ENCODE measurements around the gene TMEM132D.

- TF ChIP-seq CTCF (IDR thresholded peaks at IDR 0.05; ENCODE audit: low read depth, low read length) (no peak), POLR2A (IDR thresholded peaks at IDR 0.05; ENCODE audit: extremely low read depth, insufficient read length) (no peak)
- TF ChIP-seq, protein P1, sequence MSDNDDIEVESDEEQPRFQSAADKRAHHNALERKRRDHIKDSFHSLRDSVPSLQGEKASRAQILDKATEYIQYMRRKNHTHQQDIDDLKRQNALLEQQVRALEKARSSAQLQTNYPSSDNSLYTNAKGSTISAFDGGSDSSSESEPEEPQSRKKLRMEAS (IDR thresholded peaks at IDR 0.05; ENCODE audit: low read depth, low read length), result no peak
Measured at GRCh38 chr12:129613314-129613713, 290.5 kb downstream of the TMEM132D start.
